HG02870 (cell line): ENCODE measurements around the gene DHCR7.

Source experiments
- ATAC-seq: cut with Tn5 transposase; IDR thresholded peaks from one replicate; pipeline ENCODE4 v1.9.1; 2021; ENCODE audit warnings: mild to moderate bottlenecking, moderate library complexity; ENCODE audit not compliant: unreplicated experiment

The DHCR7 gene

GRCh38 chr11:71477641-71478527 is 29.7 kb upstream of the DHCR7 start:
- no peak for ATAC-seq

GRCh38 chr11:71476926-71477640 is 28.9 kb upstream of the DHCR7 start:
- ATAC-seq: no peak

- no peak for ATAC-seq
These were observed 27.8 kb upstream of the DHCR7 start for GRCh38 chr11:71476031-71476430.

DNA sequence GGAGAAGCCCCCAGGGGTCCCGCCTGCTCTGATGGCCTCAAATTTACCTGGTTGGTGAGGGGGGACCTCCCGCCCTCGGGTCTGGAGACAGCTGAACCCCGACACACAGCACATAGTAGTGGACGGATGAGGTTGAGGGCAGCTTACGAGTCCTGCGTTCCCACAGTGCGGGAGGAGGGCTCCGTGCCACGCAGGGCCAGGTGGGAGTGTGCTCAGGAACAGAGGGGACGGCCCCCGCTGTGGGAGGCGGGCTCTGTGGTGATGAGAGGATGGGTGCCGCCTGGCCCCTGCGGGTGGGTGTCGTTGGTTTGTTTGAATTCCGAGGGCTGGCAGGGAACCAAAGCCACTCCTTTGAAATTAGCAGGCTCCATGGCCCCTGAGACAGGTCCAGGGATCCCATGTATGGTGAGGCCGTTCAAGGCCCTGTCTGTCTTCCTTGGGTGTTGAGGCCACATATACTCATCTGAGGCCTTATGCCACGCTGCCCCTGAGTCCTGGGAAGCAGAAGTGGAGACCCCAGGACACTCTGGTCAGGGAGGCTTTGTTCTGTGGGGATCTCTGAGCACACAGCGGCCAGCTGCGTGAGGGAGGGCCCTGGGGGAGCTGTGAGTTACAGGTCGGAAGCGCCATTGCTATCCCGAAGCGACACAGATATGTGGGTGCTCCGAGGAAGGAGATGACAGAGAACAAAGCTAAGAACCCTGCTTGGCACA is 26.7 kb upstream of the DHCR7 start:
- no peak for ATAC-seq

DNA sequence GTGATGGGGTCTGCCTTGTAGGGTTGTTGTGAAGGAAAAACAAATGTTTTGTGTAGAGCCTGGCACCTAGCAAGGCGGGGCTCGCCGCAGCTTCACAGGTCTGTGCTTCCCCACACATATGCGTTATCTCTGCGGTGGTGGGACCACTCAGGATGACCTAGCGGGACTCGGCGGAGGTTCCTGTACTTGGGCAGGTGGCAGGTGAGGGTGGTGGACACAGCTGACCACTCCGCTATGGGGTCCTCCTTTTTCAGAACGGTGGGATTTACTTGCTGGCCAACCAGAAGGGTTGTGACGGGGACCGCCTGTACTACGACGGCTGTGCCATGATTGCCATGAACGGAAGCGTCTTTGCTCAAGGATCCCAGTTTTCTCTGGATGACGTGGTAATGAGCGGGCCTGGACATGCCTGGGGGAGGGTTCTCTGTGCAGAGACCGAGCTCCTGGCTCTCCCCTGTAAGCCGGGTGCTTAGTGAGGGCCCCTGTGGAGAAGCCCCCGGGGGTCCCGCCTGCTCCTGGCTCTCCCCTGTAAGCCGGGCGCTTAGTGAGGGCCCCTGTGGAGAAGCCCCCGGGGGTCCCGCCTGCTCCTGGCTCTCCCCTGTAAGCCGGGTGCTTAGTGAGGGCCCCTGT is 26.1 kb upstream of the DHCR7 start:
- ATAC-seq: no peak

DNA sequence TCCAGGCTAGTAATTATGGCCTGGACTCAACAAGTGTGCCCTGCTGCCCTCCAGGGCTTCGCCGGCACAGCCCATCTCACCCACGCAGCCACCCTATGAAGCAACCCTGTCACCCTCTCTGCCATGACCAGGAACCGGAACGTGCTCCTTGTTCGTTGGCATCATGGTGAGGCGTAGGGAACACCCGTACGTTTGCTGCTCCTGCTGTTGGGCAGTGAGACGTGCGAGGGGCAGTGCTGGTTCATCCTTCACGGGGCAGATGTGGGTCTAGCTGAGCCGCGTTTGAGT is 25.5 kb upstream of the DHCR7 start:
- no peak for ATAC-seq

DNA sequence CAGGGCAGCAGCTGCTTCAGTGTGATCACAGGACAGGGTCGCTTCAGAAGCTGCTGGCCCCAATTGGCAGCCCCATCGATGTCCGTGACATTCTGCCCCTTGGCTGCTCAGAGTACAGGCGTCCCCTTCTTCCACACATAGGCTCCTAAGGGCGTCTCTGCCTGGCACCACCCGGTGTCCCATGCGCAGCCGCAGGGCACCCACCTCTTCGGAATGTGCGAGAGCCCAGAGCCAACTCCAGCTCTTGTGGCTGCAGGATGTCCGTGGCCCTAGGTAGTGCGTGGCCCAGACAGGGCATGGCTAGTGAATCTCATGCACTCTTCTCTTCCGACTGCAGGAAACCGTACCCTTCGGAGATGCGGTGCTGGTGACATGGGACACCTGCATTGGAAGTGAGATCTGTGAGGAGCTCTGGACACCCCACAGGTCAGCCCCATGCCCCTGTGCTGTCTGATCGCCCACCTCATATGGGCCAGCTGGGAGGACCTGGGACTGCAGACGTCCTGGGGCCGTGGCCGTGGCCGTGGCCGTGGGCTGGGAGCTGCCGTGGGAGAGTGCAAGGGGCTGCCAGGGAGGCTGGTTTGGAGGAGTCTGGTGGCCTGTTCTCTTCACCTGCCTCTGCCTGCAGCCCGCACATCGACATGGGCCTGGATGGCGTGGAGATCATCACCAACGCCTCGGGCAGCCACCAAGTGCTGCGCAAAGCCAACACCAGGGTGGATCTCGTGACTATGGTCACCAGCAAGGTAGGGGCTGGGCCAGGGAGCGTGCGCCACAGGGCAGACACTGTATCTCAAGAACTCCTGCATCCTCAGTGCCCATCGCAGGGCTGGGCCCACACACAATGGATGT is 25.0 kb upstream of the DHCR7 start:
- ATAC-seq: no peak

GRCh38 chr11:71472357-71472885 is 24.2 kb upstream of the DHCR7 start:
- ATAC-seq: no peak

- no peak for ATAC-seq
These were observed 22.8 kb upstream of the DHCR7 start for GRCh38 chr11:71470946-71471345.

- no peak for ATAC-seq
These were observed 19.0 kb upstream of the DHCR7 start for GRCh38 chr11:71467164-71467563.

DNA sequence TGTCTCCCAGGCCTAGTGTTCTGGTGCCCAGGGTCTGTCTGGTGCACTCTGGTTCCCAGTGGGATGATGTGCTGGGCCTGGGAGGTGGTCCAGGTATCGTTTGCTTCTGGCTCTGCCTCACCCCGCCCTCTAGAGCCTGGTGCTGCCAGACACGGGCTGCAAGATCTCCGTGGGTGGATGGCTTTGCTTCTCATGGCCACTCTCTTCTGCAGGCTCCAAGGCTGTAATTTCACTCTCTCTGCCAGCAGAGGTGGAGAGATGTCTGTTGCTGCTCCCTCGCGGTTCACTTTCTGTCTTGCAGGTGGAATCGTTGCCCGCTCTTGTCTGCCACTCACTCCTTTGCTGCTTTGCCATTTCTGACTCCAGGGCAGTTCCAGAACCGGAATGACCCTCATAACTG is 18.2 kb upstream of the DHCR7 start:
- no peak for ATAC-seq

DNA sequence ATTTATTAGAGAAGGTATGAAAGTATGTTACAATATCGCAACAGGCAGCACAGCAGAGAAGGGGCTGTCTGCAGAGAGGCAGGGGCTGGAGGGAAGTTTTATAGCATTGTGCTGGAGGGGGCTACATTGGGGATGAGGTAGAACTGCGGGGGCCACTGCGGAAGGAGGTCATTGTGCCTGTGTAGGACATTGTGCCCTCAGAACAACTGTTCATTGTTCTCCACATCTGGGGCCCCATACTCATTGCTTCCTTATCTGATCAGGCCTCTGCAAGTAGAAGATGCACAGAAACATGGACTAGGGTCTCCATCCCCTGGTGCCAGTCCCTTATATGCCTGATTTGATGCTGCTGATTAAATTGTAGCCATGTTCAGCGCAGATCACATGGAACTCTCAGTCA is 16.9 kb upstream of the DHCR7 start:
- ATAC-seq: no peak

DNA sequence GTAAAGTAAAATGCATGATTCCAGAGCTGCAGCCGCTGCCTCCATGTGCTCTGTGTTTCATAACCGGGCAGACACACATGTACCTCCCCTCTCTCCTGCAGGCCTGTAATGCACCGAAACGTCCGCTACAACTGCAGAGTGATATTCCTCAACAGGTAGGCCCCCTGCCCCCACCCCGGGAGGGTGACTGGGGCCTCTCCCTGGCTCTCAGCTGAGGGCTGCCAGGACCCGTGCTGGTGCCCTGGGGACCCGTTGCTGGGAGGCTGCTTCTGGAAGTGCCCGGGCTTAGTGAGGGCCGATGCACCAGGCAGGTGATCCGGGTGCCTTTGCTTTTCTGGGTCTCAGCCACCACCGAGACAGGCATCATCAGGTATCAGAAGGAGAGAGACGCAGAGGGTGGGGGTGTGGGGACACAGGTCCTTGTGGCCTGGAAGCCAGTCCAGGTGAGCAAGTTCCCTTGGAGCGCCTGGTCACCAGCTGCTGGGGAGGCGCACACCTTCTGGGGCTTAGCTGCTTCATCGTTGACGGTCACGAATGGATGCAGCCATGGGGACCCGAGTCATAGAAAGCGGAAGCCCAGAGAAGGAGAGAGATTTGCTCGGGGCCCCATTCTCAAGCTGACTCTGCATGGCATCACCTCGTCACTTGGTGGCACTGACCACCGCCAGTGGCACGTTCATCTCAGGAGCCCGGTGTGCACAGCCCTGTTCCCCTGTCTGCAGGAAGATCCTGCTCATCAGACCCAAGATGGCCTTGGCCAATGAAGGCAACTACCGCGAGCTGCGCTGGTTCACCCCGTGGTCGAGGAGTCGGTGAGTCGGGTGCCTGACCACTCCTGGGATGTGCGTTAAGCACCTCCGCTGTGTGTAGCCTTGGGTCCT is 15.4 kb upstream of the DHCR7 start:
- no peak for ATAC-seq

DNA sequence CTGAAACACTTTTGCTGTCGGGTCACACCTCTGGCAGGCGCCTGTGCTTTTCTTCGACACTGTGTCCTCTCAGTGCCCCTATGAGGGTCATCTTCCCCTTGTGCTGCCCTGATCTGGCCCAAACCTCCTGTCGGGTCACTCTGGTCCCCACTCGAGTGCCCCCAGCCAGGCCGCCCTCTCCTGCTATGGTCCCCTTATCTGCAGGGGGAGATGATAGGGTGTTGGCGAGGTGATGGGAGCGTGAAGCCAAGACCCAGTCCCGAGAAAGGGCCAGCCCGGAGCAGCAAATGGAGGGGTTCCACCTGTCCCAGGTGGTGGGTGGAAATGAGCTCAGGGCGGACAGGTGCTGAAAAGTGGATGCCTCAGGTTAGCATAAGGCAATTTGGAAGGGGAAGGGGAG is 14.5 kb upstream of the DHCR7 start:
- ATAC-seq: no peak

DNA sequence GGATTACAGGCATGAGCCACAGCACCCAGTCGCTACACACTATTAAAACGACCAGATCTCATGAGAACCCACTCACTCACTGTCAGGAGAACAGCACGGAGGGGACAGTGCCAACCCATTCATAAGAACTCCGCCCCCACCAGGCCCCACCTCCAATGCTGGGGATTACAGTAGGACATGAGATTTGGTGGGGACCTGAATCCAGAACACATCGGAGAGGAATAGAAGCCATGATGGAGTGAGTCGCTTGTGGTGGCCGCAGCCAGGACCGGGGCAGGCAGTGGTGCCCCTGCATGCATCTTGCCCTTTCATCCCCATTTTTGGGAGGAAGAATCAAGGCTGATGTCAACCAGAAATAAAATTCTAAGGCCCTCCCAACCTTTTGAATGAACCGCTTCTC is 13.5 kb upstream of the DHCR7 start:
- ATAC-seq: no peak

DNA sequence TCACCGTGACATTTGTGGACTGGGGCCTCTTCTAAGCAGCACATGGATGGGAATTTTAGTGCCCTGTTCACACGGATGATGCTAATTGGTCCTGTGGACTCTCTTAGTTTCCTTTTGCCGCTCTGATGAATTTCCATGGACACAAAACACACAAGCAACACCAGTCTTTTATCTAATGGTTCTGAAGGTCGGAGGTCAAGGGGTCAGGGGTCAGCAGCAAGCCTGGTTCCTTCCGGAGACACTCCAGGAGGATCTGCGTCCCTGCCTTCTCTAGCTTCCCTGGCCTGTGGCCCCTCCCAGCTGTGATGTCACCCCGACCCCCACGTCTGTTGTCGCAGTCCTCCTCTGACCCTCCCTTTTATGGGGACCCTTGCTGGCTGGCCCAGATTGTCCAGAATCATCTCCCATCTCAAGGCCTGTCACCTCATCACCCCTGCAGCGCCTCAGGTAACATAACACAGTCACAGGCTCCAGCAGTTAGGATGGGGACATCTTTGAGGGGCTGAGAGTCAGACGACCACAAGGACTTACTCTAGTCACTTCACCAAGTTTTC is 11.7 kb upstream of the DHCR7 start:
- ATAC-seq: no peak

- no peak for ATAC-seq
These were observed 11.0 kb upstream of the DHCR7 start for GRCh38 chr11:71459076-71459766.
